Endometrial microvascular endothelial cells (primary cell): ENCODE data around the gene SYCP2. TPM values are rescaled to one million over a fixed set of nuclear protein-coding genes. Genes with fewer than 3 reads are reported as not detected.

Experiments used
- in situ Hi-C: cut with HindIII; loops from 2 replicates; pipeline ENCODE4 v1.10.0; 2017; ENCODE audit warnings: low sequenced_read_pairs, low pct_unique_long_range_greater_than_20kb; ENCODE audit errors: inconsistent ontology term
- total RNA-seq: library from RNA; depleted of rRNA; stranded (reverse); fragments of >200 nt; gene quantifications from one replicate; pipeline ENCODE4 v1.2.3, GENCODE V29; 2015; ENCODE audit errors: inconsistent ontology term

Gene SYCP2
- total RNA-seq, 1 donor from 2014 or later, result not detected

GRCh38 chr20:59945175-59945574 lies 11.7 kb upstream of the SYCP2 start:
- in situ Hi-C loops, result no loop called here

- in situ Hi-C loops, result no loop called here
Observed at GRCh38 chr20:59944726-59945125, 11.3 kb upstream of the SYCP2 start.

GRCh38 chr20:59942245-59942644 lies 8.8 kb upstream of the SYCP2 start:
- in situ Hi-C loops, result no loop called here

DNA sequence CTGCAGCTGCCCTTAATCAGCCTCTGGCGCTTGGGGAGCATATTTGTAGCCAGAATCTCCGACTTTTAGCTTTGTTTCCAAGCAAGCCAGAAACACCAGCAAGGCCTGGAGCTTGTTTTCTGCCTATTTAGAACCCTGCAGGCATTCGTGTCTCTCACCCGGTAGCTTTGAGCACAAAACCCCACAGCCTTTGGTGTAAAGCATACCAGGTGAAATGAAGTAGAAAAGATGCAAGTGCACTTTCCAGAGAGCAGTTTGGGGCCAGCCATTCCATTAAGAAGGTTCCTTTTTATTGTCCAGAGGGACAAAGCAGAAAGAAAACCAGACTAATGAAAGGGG lies 7.5 kb upstream of the SYCP2 start:
- in situ Hi-C loops, result no loop called here

- in situ Hi-C loops, result no loop called here
Observed at GRCh38 chr20:59940129-59940955, 6.9 kb upstream of the SYCP2 start, which contains the start of the genes FAM217B and PPP1R3D. TSS of gene FAM217B (plus strand) at chr20:59940389. CDS start at chr20:59943944, 3,555 bp downstream. TSS of gene PPP1R3D (minus strand) at chr20:59940305. CDS start at chr20:59939931, 374 bp downstream.

DNA sequence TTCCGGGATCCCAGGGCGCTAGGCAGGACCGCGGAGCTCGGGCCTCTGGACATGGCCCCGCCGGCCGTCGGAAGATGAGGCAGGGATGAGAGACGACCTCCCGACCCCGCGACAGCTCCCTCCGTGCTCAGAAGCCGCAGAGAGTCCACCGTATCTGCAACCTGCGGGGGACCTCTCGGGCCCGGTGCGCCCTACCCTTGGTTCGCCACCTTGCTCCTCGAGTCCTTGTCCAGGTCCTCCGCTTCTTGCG lies 6.4 kb upstream of the SYCP2 start:
- in situ Hi-C loops, result no loop called here

DNA sequence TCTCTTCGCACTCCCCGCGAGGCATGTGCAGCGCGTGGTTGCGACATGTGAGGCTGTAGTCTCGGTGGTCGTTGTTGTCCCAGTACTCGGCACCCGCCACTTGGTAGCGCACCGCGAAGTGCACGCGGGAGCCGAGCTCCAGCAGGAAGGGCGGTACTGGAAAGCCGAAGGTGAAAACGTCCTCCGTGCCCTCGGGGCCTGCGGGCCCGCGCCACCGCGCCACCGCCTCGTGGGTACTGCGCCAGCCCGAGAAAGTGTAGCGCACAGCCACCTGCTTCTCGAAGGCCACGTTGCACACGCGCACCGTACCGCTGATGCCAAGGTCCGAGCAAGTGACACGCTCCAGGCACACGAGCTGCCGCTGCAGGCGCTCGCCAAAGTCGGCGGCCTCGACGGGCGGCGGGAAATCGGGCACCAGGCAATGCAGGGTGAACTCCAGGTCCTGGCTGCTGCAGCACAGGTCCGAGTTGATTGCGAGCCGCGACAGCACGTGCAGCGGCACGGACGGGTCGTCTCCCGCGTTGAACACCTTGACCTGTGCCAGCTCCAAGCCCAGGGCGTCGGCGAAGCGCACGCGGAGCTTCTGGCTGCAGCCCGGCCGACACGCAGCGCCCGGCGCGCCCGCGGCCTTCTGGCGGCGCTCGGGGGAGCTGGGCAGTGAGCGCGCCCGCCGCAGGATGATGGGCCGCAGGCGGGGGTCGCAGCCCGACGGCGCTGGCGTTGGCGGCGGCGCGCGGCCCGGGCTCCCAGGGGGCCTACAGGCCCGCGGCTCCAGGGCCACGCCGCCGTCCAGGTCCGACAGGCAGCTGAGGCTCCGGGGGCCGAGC lies 5.8 kb upstream of the SYCP2 start:
- in situ Hi-C loops, result no loop called here

DNA sequence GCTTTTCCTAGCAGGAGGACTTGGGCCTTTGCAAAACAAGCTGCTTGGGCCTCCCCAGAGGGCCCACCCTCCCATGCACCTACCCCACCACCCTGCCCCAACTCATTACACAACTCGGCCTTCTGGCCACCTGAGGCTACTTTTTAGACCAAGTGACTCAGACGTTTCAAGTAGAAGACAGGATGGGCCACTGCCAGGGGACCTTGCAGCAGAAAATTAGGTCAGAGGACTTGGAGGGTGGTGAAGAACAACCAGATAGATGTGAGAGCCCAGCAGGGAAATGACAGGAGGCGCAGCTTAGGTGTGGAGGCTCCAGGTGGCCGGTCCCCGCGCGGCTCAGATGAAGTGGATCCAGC lies 5.2 kb upstream of the SYCP2 start:
- in situ Hi-C loops, result no loop called here

- in situ Hi-C loops, result no loop called here
Observed at GRCh38 chr20:59938221-59938620, 4.8 kb upstream of the SYCP2 start.

- in situ Hi-C loops, result no loop called here
Observed at GRCh38 chr20:59937150-59937549, 3.7 kb upstream of the SYCP2 start.

GRCh38 chr20:59936409-59936808 lies 3.0 kb upstream of the SYCP2 start:
- in situ Hi-C loops, result no loop called here

DNA sequence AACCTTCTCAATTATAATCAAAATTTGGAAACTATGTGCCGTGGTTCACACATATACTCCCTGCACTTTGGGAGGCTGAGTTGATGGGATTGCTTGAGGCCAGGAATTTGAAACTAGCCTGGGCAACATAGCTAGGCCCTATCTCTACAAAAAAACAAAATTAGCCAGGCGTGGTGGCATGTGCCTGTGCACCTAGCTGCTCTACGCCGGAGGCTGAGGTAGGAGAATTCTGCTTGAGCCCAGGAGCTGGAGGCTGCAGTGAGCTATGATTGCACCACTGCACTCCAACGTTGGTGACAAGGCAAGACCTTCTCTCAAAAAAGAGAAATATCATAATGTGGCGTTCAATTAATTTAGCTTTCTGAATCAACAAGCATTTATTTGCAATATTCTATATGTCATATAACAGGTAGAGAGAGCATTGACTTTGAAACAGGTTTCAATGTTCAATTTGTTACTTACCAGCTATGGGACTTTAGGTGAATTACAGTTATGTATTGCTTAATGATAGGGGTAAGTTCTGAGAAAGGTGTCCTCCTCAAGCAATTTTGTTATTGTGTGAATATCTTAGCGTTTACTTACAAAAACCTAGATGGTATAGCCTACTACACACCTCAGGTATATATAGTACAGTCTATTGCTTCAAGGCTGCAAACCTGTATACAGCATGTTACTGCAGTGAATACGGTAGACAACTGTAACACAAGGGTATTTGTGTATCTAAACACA lies 2.2 kb upstream of the SYCP2 start:
- in situ Hi-C loops, result no loop called here

DNA sequence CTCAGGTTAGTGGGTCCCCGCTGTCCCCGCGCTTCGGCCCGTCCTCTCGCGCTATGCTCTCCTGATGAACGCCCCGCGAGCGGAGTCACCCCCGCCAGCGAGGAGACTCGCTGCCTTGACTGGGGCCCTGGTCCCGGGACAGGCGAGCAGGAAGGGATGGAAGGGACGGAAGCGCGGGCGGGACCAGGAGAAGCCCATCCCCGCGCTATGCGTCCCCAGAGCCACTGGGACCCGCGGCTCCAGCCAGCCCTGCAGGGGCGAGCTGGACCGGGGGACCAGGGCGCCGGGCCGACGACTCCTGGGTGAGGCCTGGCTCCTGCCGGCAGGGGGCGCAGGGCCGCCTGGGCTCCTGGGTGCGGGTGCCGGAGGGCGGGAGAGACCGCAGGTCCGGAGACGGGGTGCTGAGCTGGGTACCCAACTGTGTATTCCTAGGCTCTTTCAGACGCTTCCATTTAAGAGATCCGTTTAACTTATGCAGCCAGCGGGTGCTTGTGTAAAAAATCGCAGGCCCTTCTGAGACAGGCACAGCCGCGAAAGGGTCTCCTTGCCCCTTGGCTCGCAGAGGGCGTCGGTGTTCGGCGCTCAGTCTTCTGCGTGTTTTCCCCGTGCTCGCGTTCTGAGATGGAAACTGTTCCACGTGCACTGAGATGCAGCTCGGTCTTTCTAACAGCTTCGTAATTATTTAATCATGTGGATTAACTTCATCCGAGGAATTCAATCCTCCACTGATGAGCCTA lies 580 bp upstream of the SYCP2 start:
- in situ Hi-C loops, result no loop called here

DNA sequence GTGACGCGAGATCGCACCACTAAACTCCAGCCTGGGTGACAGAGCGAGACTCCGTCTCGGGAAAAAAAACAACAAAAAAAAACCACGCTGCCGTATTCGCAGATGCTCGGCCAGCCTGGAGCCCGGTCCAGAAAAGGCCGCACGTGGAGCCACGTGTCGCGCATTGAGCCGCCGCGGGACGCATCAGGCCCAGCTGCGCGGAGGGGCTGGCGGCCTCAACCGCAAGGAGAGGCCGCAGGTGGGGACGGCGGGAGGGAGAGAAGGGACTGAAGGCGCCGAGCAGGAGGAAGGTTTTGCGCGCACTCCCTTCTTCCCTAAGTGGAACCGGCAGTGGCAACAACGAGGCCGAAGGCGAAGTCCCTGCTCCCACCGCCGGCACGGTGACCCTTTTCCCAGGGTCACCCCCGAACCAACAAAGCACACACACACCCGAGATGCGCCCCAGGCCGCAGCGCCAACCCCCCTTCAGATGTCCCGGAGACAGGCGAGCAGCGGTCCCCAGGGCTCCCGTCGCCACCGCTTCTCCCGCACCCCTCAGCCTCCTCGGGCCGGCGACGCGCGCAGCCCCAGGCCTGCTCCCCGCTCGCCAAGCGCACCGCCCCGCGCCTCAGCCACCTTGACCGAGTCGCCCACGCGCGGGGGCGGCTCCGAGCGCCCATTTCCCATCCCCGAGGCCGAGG lies 681 bp downstream of the SYCP2 start:
- in situ Hi-C loops, result no loop called here

DNA sequence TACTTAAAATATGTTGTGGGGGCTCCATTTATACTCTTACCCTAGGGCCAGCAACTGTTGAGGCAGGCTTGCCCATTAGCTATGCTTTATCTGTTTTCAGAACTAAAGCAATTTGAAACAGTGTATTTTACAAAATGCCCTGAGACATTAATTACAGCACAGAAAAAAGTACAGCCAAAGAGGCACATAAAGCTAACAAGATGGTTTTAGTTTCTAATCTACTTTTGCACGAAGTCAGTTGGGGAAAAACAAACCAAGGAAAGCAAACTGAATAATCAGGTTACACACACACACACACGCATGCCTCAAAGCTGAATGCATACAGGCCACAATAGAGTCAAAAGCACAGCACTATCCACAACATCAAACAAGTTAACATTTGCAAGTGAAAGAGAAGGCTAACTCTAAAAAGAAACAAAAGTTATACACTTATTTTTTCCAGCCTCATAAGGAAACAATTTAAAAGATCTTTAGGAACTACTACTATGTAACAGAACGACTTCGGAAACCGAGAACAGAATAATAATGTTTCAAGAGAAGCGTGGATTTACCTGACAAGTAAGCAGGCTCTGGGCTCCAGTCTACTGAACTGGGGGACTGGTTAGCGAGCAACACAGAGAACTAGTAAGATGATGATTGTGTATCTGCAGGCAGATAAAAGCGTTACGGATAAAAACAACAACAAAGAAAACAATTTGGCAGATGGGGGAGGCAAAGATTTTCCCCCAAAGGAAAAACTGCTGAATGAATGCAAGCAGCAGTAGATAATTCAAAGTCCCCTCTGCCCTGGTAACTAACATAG lies 1.7 kb downstream of the SYCP2 start:
- in situ Hi-C loops, result no loop called here

DNA sequence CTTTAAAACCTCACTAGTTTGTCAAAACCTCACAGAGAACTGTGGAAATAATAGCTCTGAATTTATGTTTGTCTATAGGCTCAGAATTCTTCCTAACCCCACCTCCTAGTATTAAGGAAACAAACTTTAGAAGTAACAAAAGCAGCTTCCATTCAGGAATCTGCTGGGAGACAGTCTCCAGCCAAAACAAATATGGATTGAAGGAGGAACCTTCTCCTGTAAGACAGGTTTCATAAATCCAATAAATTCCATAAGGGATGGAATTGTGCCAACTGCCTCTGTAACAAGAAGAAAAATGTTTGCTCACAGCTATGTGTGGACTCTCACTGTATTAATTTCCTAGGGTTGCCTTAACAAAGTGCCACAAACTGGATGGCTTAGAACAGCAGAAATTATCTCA lies 7.5 kb downstream of the SYCP2 start:
- in situ Hi-C loops, result no loop called here

GRCh38 chr20:59925359-59925758 lies 8.1 kb downstream of the SYCP2 start:
- in situ Hi-C loops, result no loop called here

GRCh38 chr20:59923514-59923913 lies 9.9 kb downstream of the SYCP2 start:
- in situ Hi-C loops, result no loop called here
